Transverse colon (tissue), 4 donors: ENCODE data around the gene ZBTB5.

ENCODE experiments used
- EP300 ChIP-seq: sonication (generic); formaldehyde crosslinking; IDR thresholded peaks from one replicate; pipeline ENCODE4 v1.6.1; 2017; ENCODE audit warnings: antibody characterized with exemption, low read depth
- POLR2A ChIP-seq: fragments of 450-650 bp; IDR thresholded peaks from one replicate; pipeline ENCODE4 v1.6.1; 2016; ENCODE audit warnings: antibody characterized with exemption, mild to moderate bottlenecking, moderate library complexity
- POLR2AphosphoS5 ChIP-seq, 3 donors: sonication (generic); formaldehyde crosslinking; IDR thresholded peaks; one replicate each; pipeline ENCODE4 v1.6.1; 2016; ENCODE audit warnings: antibody characterized with exemption in 3 of 3
- TF ChIP-seq, protein P1 (sequence below), 5 experiments: fragments of 200-600 bp in 3 of 5; fragments of 450-650 bp in 2 of 5; sonication (generic) in 3 of 5; IDR thresholded peaks; 1 replicate in 2 of 5; 2 replicates in 3 of 5; pipeline ENCODE4 v1.5.1; 2016 to 2017; ENCODE audit warnings: antibody characterized with exemption in 5 of 5, inconsistent platforms in 3 of 5, mild to moderate bottlenecking in 2 of 5, moderate library complexity in 1 of 5

GRCh38 chr9:37436540-37436939 lies 28.7 kb downstream of the ZBTB5 start:
- TF ChIP-seq, protein P1, sequence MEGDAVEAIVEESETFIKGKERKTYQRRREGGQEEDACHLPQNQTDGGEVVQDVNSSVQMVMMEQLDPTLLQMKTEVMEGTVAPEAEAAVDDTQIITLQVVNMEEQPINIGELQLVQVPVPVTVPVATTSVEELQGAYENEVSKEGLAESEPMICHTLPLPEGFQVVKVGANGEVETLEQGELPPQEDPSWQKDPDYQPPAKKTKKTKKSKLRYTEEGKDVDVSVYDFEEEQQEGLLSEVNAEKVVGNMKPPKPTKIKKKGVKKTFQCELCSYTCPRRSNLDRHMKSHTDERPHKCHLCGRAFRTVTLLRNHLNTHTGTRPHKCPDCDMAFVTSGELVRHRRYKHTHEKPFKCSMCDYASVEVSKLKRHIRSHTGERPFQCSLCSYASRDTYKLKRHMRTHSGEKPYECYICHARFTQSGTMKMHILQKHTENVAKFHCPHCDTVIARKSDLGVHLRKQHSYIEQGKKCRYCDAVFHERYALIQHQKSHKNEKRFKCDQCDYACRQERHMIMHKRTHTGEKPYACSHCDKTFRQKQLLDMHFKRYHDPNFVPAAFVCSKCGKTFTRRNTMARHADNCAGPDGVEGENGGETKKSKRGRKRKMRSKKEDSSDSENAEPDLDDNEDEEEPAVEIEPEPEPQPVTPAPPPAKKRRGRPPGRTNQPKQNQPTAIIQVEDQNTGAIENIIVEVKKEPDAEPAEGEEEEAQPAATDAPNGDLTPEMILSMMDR (IDR thresholded peaks at IDR 0.05), result no peak
- TF ChIP-seq POLR2AphosphoS5 (IDR thresholded peaks at IDR 0.05) (no peak), POLR2A (no peak), EP300 (no peak)
